Activated naive CD8-positive, alpha-beta T cell (primary cell): ENCODE data around the gene RBM39.
"Not testable (repeated sequence)": the region's sequence is repeated elsewhere in the genome, so short reads cannot be mapped to it uniquely, and the experiment has no call there.

Source experiments
- H3K27ac Mint-ChIP-seq: one replicate; pipeline ENCODE4 v1.8.0; 2021; ENCODE audit warnings: mixed read lengths
- H3K27me3 Mint-ChIP-seq: one replicate; pipeline ENCODE4 v1.8.0; 2021; ENCODE audit warnings: mixed read lengths
- H3K36me3 Mint-ChIP-seq: one replicate; pipeline ENCODE4 v1.8.0; 2021; ENCODE audit warnings: mixed read lengths
- H3K4me1 Mint-ChIP-seq: one replicate; pipeline ENCODE4 v1.8.0; 2021; ENCODE audit warnings: low read depth, mixed read lengths
- H3K4me3 Mint-ChIP-seq: one replicate; pipeline ENCODE4 v1.8.0; 2021; ENCODE audit warnings: mild to moderate bottlenecking, mixed read lengths
- H3K9me3 Mint-ChIP-seq: one replicate; pipeline ENCODE4 v1.8.0; 2021; ENCODE audit warnings: low read depth, mixed read lengths

RBM39 gene

DNA sequence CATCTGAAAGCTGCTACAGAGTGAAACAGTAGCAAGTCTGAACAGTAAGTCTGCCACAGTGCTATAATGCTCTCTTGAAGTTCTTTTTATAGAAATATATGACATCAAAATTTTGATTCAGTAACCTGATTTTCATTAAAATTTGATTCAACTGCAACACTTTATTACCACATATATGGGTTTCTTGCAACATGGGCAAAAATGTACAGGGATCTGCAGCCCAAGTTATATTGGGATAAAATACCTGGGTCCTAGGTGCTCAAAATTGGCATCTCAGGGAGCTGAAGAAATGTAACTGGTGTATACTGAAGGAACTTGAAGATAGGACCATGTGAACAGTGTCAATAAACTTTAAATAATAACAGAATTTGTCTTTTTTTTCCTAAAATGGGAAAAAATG, 32.0 kb downstream of the RBM39 start:
- peaks cover 53% of the 10 kb centered on the region for H3K4me1 Mint-ChIP-seq
- H3K9me3 Mint-ChIP-seq, result no peaks in the 10 kb centered on the region
- H3K4me3 Mint-ChIP-seq, result peak overlapping the region; percentile 13
- H3K27ac Mint-ChIP-seq, result peak overlapping the region; percentile 79
- peaks cover 4% of the 10 kb centered on the region for H3K36me3 Mint-ChIP-seq
- no peaks in the 10 kb centered on the region for H3K27me3 Mint-ChIP-seq

DNA sequence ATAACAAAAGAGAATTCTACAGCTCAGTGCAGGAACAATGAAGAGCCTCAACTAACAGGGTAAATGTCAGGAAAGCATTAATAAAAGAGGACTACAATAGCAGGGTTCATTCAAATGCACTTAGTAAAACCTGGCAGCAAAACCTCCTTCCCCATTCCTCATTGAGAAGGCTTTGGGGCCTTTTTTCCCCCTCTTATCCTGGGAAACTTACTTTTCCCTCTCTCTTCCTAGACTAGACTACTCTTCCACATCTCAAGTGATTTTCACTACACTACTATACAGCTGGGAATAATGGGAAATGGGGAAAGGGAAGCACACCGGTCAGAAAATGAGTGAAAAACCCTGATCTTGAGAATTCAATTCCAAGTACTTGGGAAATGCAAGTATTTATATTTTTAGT, 32.8 kb downstream of the RBM39 start:
- H3K4me3 Mint-ChIP-seq, result no peak overlapping the region
- H3K27me3 Mint-ChIP-seq, result no peaks in the 10 kb centered on the region
- H3K36me3 Mint-ChIP-seq, result peaks cover 6% of the 10 kb centered on the region
- peak overlapping the region; percentile 68 for H3K27ac Mint-ChIP-seq
- peaks cover 53% of the 10 kb centered on the region for H3K4me1 Mint-ChIP-seq
- no peaks in the 10 kb centered on the region for H3K9me3 Mint-ChIP-seq

DNA sequence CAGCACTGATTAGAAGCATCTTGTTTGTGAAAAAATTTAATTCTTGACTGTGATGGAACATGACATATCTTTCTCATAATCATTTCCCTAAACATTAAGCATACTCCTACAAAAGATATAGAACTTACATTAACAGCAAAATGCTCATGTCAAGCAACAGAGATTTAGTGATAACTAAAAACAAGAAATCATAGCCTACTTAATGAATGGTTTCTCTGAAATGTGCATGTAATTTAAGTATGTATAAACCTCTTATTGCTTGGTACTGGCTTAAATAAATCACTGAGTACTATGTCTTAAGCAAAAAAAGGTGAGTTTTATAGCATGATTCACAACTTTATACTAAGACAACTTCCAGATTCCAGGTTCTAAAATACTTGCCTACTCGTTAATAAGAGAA, 33.6 kb downstream of the RBM39 start:
- Mint-ChIP-seq H3K4me3 (no peak overlapping the region), H3K36me3 (peaks cover 4% of the 10 kb centered on the region), H3K27ac (no peak overlapping the region), H3K4me1 (peaks cover 47% of the 10 kb centered on the region), H3K27me3 (no peaks in the 10 kb centered on the region), H3K9me3 (no peaks in the 10 kb centered on the region)

DNA sequence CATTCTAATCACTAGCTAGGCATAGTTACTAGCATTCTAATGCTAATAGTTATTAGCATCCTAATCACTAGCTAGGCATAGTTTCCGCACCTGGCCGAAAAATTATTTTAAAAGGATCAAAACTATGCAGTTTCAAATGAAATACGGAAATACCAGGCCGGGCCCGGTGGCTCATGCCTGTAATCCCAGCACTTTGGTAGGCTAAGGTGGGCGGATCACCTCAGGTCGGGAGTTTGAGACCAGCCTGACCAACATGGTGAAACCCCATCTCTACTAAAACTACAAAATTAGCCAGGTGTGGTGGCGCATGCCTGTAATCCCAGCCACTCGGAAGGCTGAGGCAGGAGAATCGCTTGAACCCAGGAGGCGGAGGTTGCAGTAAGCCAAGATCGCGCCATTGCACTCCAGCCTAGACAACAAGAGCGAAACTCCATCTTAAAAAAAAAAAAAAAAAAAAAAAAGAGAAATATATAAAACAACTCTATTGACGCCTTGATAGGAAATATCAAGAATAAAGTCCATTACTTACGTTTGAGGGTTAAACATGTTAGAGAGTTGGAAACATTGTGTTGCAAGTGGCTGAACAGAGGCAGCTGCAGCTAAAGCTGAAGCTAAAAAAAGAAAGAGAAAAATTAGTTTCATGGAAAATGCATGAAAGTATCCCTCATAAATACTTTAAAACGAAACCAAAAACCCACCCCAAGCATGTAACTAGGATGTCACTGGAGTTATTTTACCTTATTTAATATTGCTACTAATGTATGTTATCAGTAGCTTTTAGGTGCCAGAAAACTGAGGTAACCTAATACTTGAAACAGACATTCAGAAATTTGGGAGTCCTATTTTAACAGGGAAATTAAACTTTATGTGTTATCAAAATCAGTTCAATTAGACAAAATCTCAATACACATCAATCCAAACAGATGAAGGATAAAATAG, 35.2 kb downstream of the RBM39 start:
- H3K27me3 Mint-ChIP-seq, H3K9me3 Mint-ChIP-seq, H3K27ac Mint-ChIP-seq, H3K36me3 Mint-ChIP-seq, H3K4me3 Mint-ChIP-seq: not testable (repeated sequence)
- peaks cover 43% of the 10 kb centered on the region for H3K4me1 Mint-ChIP-seq

DNA sequence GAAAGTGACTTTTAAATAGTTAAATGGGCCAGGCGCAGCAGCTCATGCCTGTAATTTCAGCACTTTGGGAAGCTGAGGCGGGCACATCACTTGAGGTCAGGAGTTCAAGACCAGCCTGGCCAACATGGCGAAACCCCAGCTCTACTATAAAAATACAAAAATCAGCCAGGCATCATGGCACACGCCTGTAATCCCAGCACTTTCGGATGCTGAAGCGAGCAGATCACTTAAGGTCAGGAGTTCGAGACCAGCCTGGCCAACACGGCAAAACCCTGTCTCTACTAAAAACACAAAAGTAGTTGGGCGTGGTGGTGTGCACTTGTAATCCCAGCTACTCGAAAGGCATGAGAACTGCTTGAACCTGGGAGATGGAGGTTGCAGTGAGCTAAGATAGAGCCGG, 36.2 kb downstream of the RBM39 start:
- H3K9me3 Mint-ChIP-seq, H3K4me3 Mint-ChIP-seq, H3K27me3 Mint-ChIP-seq, H3K36me3 Mint-ChIP-seq: not testable (repeated sequence)
- Mint-ChIP-seq H3K27ac (peak overlapping the region; percentile 58), H3K4me1 (peaks cover 35% of the 10 kb centered on the region)

DNA sequence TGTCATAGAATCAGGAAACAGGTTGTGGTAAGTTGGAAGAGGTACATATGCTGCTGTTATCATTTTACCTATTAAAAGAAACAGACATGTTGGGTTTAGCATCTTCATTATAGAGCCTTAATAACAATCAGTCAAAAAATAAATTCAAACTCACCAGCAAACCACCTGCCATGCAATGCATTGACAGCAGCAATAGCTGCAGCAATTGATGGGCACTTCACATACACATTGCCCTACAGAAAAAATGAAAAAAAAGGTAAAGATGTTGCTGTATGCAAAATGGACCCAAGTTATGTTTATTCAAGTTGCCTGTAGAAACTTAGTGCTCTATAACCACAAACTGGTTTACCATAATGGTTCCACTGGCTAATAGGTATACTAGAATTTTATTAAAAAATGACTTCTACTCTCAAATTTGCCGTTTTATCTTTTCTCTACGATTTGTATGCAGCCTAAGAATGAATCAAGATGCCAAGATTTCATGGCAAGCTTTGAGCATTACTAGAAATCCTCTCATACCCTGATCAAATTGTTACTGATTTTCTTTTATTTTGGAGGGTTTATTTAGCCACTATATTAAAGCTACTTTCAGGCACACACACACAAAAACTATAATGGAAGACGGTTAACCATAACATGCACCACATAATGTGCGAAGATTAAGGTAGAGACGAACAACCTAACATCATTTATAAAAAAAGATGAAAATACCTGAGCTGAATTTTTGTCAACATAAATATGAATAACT, 37.4 kb downstream of the RBM39 start:
- no peaks in the 10 kb centered on the region for H3K9me3 Mint-ChIP-seq
- H3K36me3 Mint-ChIP-seq, result peaks cover 7% of the 10 kb centered on the region
- peak overlapping the region; percentile 64 for H3K27ac Mint-ChIP-seq
- no peak overlapping the region for H3K4me3 Mint-ChIP-seq
- peaks cover 35% of the 10 kb centered on the region for H3K4me1 Mint-ChIP-seq
- H3K27me3 Mint-ChIP-seq, result no peaks in the 10 kb centered on the region

DNA sequence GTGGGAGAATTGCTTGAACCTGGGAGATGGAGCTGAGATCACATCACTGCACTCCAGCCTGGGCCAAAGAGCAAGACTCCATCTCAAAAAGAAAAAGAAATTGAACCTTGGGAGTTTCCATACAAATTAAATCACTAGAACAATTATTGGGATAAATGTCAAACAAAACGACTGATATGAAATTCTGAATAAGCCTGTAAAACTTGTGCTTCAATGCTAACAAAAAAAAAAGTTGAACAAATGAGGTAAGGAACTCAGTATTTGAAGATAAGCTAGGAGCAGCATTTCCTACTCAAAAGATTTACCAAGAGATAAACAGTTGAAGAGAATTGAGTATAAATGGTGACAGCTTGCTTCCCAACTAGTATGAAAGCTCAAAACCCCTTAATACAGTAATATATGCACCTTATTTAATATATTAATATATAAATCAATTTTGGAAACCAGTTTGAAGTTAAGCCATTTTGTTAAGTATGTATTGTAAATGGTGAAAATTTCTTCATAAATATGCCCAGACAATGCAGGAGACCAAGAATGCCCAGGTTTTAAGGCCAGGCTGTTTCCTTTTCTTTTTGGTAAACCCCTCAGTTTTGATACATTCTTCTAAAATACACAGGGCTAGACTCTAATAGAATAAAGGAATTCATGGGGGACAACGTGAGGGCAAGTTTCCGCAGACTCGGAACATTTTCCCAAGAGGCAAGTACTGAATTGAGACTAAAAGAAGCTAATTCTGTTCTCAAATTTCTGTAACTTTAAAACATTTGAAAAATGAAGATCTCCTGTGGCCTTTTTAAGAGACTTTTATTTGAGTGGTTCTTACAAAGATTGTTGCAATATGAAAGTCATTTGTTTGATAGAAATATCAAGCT, 39.0 kb downstream of the RBM39 start:
- Mint-ChIP-seq H3K27ac (peak overlapping the region; percentile 82), H3K4me3 (no peak overlapping the region), H3K4me1 (peaks cover 28% of the 10 kb centered on the region), H3K36me3 (peaks cover 7% of the 10 kb centered on the region), H3K9me3 (no peaks in the 10 kb centered on the region), H3K27me3 (no peaks in the 10 kb centered on the region)

DNA sequence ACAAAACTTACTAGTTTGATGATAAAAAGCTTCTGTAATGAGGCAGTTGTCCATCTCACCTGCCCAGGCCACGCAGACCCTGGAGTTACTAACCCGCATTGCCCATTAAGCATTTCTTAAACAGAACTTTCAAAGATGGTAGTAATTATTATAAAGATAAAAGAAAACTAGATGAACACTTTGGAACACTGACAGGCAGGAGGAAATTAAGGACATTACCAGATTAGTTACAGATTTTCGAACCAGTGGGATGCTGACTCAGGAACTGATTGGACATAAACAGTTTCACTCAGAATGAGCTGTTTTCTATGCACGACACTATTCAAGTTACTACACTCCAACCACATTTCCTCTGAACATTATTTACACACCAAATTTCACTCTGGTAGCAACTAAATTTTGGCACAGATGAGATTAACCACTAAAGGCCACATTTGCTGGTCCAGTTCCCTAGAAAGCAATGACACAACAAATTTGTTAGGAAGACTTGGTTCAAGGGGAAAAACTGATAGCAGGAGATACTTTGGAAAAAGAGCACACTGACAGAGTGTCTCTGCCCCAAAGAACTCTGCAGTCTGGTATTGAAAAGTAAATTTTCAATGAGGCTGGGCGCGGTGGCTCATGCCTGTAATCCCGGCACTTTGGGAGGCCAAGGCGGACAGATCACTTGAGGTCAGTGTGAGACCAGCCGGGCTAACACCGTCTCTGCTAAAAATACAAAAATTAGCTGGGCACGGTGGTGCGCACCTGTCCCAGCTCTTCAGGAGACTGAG, 39.8 kb downstream of the RBM39 start:
- peaks cover 7% of the 10 kb centered on the region for H3K36me3 Mint-ChIP-seq
- H3K27ac Mint-ChIP-seq, result peak overlapping the region; percentile 81
- no peak overlapping the region for H3K4me3 Mint-ChIP-seq
- peaks cover 36% of the 10 kb centered on the region for H3K4me1 Mint-ChIP-seq
- H3K9me3 Mint-ChIP-seq, result no peaks in the 10 kb centered on the region
- H3K27me3 Mint-ChIP-seq, result no peaks in the 10 kb centered on the region

DNA sequence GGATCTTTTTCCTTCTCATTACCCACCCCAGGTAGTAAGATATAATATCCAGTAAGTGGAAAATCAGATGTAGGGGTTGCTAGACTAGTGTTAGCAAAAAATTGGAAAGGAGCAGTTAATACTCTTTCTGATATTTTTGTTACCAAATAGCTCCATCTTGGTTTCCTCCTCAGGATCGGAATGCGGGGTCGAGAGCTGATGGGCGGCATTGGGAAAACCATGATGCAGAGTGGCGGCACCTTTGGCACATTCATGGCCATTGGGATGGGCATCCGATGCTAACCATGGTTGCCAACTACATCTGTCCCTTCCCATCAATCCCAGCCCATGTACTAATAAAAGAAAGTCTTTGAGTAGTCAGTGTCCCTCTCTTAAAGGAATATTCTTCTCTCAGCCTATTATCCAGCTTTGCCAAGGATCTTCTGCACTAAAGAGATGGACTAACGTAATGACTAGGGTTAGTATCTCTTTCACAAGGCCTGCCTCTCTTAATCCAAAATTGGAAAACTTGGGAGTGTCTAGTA, 41.4 kb downstream of the RBM39 start:
- H3K4me1 Mint-ChIP-seq, result peaks cover 43% of the 10 kb centered on the region
- H3K4me3 Mint-ChIP-seq, result peak overlapping the region; percentile 99
- peak overlapping the region; percentile 96 for H3K27ac Mint-ChIP-seq
- no peaks in the 10 kb centered on the region for H3K9me3 Mint-ChIP-seq
- H3K36me3 Mint-ChIP-seq, result peaks cover 5% of the 10 kb centered on the region
- H3K27me3 Mint-ChIP-seq, result no peaks in the 10 kb centered on the region

DNA sequence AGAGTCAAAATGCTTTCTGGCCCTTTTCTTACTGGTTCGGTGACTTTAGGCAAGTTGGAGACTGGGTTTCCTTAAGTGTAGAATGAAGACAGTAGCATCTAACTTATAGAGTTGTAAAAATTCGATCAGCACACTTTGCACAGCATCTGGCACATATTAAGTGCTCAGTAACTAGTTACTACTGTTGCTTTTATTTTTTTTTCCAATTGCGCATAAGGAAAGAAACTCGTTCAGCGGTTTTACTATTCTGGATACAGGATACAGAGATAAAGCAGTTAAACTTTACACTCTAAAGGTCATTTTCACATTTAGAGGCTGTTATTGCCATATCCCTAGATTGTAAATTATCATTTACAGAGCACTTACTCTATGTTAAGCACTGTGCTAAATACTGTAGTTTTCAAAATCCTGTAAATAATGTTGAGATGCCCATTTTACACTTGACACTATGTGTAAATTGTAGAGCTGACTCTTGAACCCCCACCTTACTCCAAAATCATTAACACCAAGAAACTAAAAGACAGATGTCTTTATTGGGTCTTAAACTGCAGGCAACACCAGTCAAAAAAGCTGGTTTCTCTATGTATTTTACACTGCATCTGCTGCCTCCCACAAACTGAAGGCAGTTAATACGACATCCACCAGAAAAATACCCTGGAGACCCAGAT, 42.0 kb downstream of the RBM39 start:
- Mint-ChIP-seq H3K27me3 (no peaks in the 10 kb centered on the region), H3K4me1 (peaks cover 43% of the 10 kb centered on the region), H3K27ac (peak overlapping the region; percentile 96), H3K9me3 (no peaks in the 10 kb centered on the region), H3K4me3 (peak overlapping the region; percentile 99), H3K36me3 (peaks cover 5% of the 10 kb centered on the region)

DNA sequence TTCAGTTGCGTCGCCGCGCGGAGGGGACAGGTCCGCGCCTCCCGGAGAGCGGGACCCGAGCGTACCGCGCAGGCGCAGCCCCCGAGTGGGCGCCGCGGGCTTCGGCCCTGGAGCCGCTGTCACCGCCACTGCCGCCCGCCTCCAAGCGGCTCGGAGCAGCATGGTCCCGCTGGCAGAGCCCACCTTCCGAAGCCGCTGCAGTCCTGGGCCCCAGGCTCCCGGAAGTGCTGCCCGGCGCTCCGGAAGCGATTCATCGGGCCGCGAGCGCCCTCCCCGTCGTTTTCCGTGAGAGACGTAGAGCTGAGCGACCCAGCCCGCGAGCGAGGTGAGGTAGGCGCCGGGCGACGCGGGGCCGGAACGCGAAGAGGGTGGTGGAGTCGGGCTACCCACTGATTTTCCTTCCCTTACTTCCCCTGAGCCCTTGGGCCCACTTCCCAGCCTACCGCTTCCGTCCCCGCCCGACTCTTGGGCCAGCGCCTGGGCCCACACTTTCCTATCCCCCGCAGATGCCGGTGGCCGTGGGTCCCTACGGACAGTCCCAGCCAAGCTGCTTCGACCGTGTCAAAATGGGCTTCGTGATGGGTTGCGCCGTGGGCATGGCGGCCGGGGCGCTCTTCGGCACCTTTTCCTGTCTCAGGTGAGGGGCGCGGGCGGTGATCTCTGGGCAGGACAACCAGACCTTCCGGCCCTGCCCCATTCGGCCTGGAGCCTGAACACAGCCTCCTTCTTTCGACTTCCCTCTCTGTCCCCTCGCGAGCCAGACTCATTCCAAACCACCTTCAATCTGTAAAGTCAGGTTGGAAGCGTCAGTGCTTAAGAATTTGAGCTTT, 42.7 kb downstream of the RBM39 start, which contains the start of the genes NFS1 and ROMO1:
Gene NFS1 (minus strand): TSS at position 226 of the 830 bp plus-strand sequence. CDS start 64 bp downstream, at position 162.
Gene ROMO1 (plus strand): TSS at position 279 of the 830 bp plus-strand sequence. CDS start 228 bp downstream, at position 507.
- Mint-ChIP-seq H3K27ac (peak within 1 kb of the TSS; percentile 96), H3K36me3 (peaks cover 3% of the 10 kb centered on the region), H3K9me3 (no peaks in the 10 kb centered on the region), H3K4me1 (peaks cover 40% of the 10 kb centered on the region), H3K4me3 (peak within 1 kb of the TSS; percentile 99), H3K27me3 (no peaks in the 10 kb centered on the region)

DNA sequence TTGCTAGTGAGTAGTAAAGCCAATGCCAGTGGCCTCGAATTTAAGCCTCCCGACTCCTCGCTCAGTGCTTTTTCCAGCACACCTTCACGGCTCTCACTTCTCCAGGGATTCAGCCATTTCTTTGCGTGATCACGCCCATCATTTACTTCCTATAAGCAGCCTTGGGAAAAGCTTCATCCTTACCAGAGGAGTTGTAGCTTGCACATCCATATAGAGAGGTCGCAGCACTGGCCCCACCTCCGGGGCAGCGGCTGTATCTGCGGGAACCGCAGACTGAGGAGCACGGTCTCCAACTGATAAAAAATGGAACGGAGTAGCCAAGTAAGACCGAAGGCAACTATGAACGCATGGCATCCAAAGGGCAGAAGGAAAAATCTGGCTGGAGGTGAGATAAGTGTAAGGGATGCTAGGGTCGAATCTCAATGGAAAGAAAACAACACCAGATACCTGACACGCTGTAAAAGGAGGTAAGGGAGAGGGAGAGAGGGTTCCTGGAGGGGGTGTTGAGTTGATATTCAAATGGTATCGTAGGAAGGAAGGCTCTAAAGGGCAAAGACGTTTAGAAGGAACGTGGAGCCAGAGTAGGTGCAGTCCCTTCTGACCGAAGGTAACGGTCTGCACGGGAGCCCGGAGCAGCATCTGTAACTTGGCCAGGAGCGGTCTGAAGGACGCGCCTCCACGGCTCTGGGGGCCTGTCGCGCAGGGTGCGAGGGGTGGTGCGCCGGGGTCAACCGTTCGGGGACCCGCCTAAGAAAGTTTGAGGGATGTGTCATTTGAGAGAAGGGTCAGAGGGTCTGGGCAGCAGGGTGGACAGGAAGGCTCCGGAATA, 43.5 kb downstream of the RBM39 start:
- H3K36me3 Mint-ChIP-seq, result peaks cover 3% of the 10 kb centered on the region
- H3K4me1 Mint-ChIP-seq, result peaks cover 39% of the 10 kb centered on the region
- H3K27me3 Mint-ChIP-seq, result no peaks in the 10 kb centered on the region

More for the DNA sequence above, 43.5 kb downstream of the RBM39 start:
- Mint-ChIP-seq H3K4me3 (peak overlapping the region; percentile 99), H3K27ac (peak overlapping the region; percentile 96), H3K9me3 (no peaks in the 10 kb centered on the region)
